A673 (cell line): ENCODE data around the gene YTHDC1.

ENCODE experiments used
- EZH2 ChIP-seq: fragments of 200-600 bp; sonication (generic); IDR thresholded peaks from 2 replicates; pipeline ENCODE4 v1.6.1; 2017; ENCODE audit warnings: borderline replicate concordance, low read depth, mild to moderate bottlenecking, mixed read lengths, antibody characterized with exemption, low read length; ENCODE audit not compliant: poor library complexity, severe bottlenecking
- TF ChIP-seq, protein P1 (sequence below): fragments of 300-800, 200-600 bp; sonication (generic); conservative IDR thresholded peaks from 2 replicates; pipeline ENCODE4 v1.5.1; 2017; ENCODE audit warnings: low read depth, mild to moderate bottlenecking, antibody characterized with exemption, low read length, moderate library complexity, mixed read lengths

DNA sequence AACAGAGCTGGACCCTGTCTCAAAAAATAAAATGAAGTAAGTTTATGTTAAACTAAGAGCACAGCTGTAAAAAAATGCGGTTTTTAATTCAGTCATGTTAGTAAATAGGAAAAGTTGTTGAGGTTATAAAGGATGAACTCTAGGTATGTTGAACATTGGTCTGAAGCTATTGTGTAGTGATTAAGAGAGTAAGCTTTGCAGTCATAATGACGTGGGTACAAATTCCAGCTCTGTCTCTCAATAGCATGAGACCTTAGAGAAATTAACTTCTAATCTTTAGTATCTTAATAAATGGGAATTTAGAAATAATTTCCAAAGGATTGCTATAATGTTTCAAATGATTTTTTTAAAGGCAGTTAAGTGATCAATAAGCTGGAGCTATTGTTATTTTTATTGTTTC, 2.9 kb upstream of the YTHDC1 start:
- TF ChIP-seq, protein P1, sequence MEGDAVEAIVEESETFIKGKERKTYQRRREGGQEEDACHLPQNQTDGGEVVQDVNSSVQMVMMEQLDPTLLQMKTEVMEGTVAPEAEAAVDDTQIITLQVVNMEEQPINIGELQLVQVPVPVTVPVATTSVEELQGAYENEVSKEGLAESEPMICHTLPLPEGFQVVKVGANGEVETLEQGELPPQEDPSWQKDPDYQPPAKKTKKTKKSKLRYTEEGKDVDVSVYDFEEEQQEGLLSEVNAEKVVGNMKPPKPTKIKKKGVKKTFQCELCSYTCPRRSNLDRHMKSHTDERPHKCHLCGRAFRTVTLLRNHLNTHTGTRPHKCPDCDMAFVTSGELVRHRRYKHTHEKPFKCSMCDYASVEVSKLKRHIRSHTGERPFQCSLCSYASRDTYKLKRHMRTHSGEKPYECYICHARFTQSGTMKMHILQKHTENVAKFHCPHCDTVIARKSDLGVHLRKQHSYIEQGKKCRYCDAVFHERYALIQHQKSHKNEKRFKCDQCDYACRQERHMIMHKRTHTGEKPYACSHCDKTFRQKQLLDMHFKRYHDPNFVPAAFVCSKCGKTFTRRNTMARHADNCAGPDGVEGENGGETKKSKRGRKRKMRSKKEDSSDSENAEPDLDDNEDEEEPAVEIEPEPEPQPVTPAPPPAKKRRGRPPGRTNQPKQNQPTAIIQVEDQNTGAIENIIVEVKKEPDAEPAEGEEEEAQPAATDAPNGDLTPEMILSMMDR: no peak
- TF ChIP-seq EZH2: no peak
